Measurements from ENCODE around the gene STRIT1.
A peak's percentile ranks its signal among the peaks of the same experiment; 100 is the strongest.

STRIT1 gene

DNA sequence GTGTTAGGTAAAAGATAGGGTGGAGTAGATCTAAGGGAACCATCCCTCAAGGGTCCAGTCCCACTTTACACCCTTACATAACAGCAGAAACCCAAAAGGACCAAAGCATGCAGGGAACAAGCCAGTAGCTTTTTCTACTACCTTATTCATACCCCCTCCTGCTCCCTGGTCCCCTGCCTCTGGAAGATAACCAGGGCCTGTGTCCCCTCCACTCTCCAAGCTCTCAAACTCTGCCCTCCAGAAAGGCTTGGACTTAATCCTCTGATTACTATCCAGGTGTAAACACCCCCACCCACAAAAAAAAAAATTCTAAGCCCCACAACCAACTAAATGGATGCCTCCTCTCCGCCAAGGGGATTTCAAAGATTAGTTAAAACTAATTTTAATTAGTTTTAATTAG lies 33.9 kb upstream of the STRIT1 start:
- TF ChIP-seq MAX (IDR thresholded peaks at IDR 0.05; ENCODE audit: low read depth, low read length) (no peak), MYC (IDR thresholded peaks at IDR 0.05; ENCODE audit: low read depth, low read length) (no peak), POLR2A (IDR thresholded peaks at IDR 0.05; ENCODE audit: extremely low read depth, insufficient read length) (no peak), CTCF (IDR thresholded peaks at IDR 0.05; ENCODE audit: low read depth, low read length) (no peak)
- DNase-seq (ENCODE audit: low read depth): no peak
- no peak overlapping the region for H3K4me3 ChIP-seq (ENCODE audit: low read depth, low read length)

GRCh38 chr3:155326901-155327300 lies 33.4 kb upstream of the STRIT1 start:
- DNase-seq (ENCODE audit: low read depth): peak; percentile 10
- no peak for TF ChIP-seq CTCF (IDR thresholded peaks at IDR 0.05; ENCODE audit: low read depth, low read length)
- TF ChIP-seq MYC (IDR thresholded peaks at IDR 0.05; ENCODE audit: low read depth, low read length): 0 out of 2 replicates have a peak, but pooled peaks have one; percentile 12
- no peak overlapping the region for H3K4me3 ChIP-seq (ENCODE audit: low read depth, low read length)

DNA sequence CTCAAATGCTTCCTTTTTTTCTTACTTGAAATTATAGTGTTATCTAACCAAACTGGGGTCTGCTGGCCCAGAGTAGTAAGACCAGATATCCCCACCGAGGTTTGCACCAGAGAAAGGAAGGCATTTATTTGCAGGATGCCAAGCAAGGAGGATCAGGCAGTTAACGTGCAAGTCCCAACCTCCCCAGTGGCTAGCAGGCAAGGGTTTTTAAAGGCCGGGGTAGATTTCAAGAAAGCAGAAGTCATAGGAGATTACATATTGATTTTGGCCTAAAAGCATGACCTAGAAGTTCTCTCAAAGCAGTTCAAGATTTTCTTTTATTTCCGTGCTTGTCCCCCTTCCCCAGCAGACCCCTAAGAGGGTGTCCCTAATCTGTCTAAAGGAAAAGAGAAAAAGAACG lies 32.8 kb upstream of the STRIT1 start:
- DNase-seq (ENCODE audit: low read depth): no peak
- H3K4me3 ChIP-seq (ENCODE audit: low read depth, low read length): no peak overlapping the region
- TF ChIP-seq POLR2A (IDR thresholded peaks at IDR 0.05; ENCODE audit: extremely low read depth, insufficient read length): no peak

GRCh38 chr3:155325263-155325835 lies 31.9 kb upstream of the STRIT1 start:
- H3K4me3 ChIP-seq (ENCODE audit: low read depth, low read length): no peak overlapping the region
- TF ChIP-seq CTCF (IDR thresholded peaks at IDR 0.05; ENCODE audit: low read depth, low read length) (no peak), MAX (IDR thresholded peaks at IDR 0.05; ENCODE audit: low read depth, low read length) (no peak), MYC (IDR thresholded peaks at IDR 0.05; ENCODE audit: low read depth, low read length) (no peak), POLR2A (IDR thresholded peaks at IDR 0.05; ENCODE audit: extremely low read depth, insufficient read length) (no peak)
- no peak for DNase-seq (ENCODE audit: low read depth)

- peak; percentile 48 for TF ChIP-seq CTCF (IDR thresholded peaks at IDR 0.05; ENCODE audit: low read depth, low read length)
- TF ChIP-seq MYC (IDR thresholded peaks at IDR 0.05; ENCODE audit: low read depth, low read length): no peak
- TF ChIP-seq POLR2A (IDR thresholded peaks at IDR 0.05; ENCODE audit: extremely low read depth, insufficient read length): no peak
- no peak for TF ChIP-seq MAX (IDR thresholded peaks at IDR 0.05; ENCODE audit: low read depth, low read length)
- no peak overlapping the region for H3K4me3 ChIP-seq (ENCODE audit: low read depth, low read length)
- peak; percentile 72 for DNase-seq (ENCODE audit: low read depth)
These were observed 29.7 kb upstream of the STRIT1 start for GRCh38 chr3:155323063-155323666.

- no peak for TF ChIP-seq POLR2A (IDR thresholded peaks at IDR 0.05; ENCODE audit: extremely low read depth, insufficient read length)
- TF ChIP-seq CTCF (IDR thresholded peaks at IDR 0.05; ENCODE audit: low read depth, low read length): no peak
- no peak for TF ChIP-seq MYC (IDR thresholded peaks at IDR 0.05; ENCODE audit: low read depth, low read length)
- TF ChIP-seq MAX (IDR thresholded peaks at IDR 0.05; ENCODE audit: low read depth, low read length): no peak
- no peak overlapping the region for H3K4me3 ChIP-seq (ENCODE audit: low read depth, low read length)
- no peak for DNase-seq (ENCODE audit: low read depth)
These were observed 27.9 kb upstream of the STRIT1 start for GRCh38 chr3:155321418-155321817.

Measured in NB4 (cell line).